NCI-H1417 (cell line): ENCODE data around the gene FIP1L1.
"Not testable (repeated sequence)": the region's sequence is repeated elsewhere in the genome, so short reads cannot be mapped to it uniquely, and the experiment has no call there.

Source experiments
- DNase-seq, 3 experiments: peaks; one replicate each; lab custom pipeline; 2025; lab: John Stamatoyannopoulos, UW

Gene FIP1L1, protein sequence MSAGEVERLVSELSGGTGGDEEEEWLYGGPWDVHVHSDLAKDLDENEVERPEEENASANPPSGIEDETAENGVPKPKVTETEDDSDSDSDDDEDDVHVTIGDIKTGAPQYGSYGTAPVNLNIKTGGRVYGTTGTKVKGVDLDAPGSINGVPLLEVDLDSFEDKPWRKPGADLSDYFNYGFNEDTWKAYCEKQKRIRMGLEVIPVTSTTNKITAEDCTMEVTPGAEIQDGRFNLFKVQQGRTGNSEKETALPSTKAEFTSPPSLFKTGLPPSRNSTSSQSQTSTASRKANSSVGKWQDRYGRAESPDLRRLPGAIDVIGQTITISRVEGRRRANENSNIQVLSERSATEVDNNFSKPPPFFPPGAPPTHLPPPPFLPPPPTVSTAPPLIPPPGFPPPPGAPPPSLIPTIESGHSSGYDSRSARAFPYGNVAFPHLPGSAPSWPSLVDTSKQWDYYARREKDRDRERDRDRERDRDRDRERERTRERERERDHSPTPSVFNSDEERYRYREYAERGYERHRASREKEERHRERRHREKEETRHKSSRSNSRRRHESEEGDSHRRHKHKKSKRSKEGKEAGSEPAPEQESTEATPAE

DNA sequence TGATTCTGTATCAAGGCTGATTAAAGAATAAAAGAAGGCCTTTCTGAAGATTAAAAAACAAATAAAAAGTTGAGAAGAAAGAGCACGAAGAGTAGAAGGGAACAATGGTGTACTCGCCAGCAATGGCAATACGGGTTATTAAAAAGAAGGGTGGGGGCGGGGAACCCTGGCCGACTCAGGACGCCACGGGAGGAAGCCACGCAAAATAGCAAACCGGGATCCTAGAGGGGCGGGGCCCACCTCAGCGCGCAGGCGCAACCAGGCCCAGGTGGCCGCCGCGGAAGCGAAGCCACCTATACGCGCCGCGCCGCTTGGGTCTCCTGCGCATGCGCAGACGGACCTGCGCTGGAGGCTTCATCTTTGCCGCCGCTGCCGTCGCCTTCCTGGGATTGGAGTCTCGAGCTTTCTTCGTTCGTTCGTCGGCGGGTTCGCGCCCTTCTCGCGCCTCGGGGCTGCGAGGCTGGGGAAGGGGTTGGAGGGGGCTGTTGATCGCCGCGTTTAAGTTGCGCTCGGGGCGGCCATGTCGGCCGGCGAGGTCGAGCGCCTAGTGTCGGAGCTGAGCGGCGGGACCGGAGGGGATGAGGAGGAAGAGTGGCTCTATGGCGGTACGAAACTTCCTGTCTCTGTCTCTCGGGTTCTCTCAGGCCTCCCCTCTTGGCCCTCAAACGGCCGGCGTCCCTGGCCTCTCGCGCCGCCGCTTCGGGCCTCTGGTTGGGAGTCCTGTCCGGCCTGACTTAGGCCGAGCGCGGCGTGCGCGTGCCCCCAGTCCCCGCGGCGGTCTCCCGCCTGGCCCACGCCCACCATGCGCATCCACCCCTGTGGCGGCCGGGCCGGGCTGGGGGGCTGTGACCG is at the start of gene FIP1L1:
FIP1L1 (plus strand) TSS at position 323 of the 852 bp plus-strand sequence; CDS start at position 521, 198 bp downstream.
- peak; percentile 95 to 98 (median 97) for DNase-seq

DNA sequence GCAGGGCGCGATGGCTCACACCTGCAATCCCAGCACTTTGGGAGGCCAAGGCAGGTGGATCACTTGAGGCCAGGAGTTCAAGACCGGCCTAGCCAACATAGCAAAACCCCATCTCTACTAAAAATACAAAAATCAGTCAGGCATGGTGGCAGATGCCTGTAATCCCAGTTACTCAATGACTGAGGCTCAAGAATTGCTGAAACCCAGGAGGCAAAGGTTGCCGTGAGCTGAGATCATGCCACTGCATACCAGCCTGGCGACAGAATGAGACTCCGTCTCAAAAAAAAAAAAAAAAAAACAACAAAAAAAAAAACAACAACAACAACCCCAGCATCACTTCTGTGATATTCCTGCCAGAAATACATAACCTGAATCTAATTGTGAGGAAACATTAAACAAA is 42.5 kb upstream of the FIP1L1 start:
- DNase-seq, result not testable (repeated sequence)

DNA sequence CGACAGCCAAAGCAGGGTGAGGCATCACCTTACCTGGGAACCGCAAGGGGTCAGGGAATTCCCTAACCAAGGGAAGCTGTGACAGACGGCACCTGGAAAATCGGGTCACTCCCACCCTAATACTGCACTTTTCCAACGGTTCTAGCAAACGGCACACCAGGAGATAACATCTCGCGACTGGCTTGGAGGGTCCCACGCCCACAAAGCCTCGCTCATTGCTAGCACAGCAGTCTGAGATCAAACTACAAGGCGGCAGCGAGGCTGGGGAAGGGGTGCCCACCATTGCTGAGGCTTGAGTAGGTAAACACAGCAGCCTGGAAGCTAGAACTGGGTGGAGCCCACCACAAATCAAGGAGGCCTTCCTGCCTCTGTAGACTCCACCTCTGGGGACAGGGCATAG is 37.3 kb upstream of the FIP1L1 start:
- DNase-seq, result not testable (repeated sequence)

DNA sequence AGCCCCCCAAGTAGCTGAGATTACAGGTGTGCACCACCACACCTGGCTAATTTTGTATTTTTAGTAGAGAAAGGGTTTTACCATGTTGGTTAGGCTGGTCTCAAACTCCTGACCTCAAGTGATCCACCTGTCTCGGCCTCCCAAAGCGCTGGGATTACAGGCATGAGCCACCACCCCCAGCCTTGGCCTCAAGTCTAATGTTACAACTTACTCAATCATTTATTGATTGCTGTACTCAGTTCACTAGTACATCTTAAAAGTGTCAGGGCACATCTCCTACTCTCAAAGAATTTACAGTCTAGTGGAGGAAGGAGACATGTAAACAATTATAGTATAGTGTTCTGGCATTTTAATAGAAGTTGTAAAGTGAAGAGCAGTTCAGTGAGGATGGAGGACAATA is 31.0 kb upstream of the FIP1L1 start:
- DNase-seq, result not testable (repeated sequence)

DNA sequence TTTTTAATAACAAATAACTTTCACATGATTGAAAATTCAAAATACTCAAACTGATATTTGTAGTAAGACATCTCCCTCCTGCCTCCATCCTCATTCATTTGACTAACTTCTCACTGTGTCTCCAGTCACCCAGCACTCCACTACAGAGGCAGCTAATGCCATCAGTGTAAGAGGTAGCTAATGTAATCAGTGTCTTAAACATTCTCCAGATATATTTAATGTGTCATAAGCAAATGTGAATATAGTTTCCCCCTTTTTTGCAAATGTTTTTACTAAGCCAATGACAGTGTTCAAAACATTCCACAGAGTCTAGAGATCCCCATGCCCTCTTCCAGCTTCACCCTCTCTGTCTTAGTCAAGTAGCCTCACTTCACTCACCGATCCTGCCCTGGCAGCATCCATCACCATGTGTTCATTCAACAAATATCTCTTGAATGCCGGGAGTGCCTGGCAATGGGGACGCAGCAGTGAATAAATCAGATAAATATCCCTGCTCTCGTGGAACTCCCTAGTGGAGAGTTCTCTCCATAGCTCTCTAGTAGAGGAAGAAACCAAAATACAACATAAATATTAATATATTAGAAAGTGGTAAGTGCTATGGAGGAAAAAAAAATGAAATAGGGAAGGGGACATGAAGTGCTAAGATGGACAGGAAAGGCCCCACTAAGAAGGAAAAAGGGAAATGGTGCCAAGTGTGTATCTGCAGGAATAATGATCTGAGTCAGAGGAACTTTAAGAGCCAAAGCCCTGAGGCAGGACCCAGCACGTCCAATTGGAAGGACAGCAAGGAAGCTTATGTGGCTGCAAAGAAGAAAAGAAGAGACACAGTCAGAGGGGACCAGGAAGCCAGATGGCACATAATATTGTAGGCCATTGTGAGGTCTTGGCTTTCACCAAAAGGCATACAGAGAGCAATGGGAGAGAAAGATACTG is 30.3 kb upstream of the FIP1L1 start:
- DNase-seq, result no peak

DNA sequence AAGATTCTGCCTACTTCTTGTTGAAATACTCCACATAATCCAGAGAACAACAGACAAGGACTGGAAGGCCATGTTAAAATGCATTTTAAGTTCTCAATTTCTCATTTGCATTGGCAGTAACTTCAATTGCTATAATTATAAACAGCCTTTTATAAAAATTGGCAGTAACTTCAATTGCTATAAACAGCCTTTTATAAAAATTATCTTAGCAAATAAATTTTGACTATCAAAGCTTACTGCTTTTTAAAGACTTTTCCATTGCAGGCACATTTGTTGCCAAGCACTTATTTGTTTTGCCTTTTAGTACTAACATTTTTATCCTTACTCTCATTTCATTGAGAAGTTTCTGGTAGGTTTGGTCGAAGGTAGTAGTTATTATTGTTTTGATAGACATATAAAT is 29.4 kb upstream of the FIP1L1 start:
- DNase-seq, result no peak

DNA sequence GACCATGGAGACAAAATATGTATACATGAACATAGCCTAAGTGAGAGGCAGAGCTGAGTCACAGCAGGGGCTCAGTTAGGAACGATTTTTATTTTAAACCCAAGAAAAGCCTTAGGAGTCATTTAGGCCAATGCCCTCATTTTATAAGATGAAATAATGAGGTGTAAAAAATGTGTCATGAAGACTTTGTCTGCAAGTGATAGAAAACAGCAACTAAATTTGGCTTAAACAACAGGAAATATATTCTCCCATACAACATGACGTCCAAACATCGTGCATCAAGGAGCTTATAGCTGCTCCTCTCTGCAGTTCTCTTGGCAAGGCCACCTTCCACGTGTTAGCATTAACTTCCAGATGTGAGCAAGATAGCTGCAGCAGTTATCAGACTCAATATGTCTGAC is 28.4 kb upstream of the FIP1L1 start:
- no peak for DNase-seq

DNA sequence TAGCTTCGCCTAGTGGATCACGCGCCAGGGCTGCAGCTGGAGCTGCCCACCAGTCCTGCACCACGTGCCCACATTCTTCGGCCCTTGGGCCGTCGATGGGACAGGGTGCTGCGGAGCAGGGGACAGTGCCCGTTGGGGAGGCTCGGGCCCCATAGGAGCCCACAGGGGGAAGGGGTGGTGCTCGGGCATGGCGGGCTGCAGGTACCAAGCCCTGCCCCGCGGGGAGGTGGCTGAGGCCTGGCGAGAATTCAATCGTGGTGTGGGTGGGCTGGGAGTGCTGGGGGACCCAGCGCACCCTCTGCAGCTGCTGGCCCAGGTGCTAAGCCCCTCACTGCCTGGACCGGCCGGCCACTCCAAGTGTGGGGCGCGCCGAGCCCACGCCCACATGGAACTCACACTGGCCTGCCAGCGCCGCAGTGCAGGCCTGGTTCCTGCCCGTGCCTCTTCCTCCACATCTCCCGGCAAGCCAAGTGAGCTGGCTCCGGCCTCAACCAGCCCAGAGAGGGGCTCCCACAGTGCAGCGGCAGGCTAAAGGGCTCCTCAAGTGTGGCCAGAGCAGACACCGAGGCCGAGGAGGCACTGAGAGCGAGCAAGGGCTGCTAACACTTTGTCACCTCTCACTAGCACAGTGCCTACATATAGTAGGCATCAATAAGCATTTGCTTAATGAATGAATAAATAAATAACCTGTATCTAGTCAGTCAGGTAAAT is 23.3 kb upstream of the FIP1L1 start:
- DNase-seq, result no peak

DNA sequence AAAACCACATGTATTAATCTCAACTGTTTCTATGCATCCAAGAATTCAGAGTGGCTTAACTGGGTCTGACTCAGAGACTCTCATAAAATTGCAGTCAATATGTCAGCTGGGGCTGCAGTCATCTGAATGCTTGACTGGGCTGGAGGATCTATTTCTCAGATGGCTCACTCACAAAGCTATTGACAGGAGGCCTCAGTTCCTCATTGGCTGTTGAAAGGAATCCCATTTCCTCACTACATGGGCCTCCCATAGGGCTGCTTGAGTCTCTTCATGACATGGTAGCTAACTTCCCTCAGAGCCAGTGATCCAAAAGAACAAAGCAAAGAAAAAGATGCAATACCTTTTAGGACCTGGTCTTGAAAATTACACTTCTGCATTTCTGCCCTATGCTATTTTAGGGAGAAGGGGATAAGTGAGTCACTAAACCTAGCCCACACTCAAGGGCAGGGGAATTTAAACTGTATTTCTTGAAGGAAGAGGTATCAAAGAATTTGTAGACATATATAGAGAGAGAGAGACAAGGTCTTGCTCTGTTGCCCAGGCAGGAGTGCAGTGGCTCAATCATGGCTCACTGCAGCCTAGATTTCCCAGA is 21.4 kb upstream of the FIP1L1 start:
- no peak for DNase-seq

DNA sequence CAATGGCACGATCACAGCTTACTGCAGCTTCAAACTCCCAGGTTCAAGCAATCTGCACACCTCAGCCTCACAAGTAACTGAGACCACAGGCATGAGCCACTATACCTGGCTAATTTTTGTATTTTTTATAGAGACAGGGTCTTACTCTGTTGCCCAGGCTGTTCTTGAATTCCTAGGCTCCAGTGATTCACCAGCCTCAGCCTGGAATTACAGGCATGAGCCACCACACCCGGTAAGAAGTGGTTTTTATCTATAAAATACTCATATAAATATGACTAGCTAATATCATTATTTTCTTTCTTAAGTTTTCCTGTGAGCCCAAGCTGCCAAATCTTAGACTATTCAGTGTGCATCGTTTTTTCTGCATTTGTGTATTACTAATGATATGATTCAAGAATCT is 16.0 kb upstream of the FIP1L1 start:
- DNase-seq, result no peak

DNA sequence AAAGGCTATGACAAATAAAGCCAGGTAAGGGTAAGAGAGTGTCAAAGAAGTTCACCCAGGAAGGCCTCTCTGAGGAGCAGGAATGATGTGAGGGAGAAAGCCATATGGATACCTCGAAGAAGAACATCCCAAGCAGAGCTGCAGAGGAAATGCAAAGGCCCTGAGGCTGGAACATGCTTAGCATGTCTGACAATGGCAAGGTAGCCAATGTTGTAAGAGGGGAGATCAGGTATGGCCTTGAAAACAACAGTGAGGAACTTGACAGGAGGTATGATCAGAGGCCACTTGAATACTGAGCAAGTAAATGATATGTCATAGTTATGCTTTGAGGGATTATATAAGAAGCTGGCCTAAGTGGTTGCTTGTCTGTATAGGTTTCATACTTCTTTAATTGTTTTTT is 15.3 kb upstream of the FIP1L1 start:
- DNase-seq, result no peak

DNA sequence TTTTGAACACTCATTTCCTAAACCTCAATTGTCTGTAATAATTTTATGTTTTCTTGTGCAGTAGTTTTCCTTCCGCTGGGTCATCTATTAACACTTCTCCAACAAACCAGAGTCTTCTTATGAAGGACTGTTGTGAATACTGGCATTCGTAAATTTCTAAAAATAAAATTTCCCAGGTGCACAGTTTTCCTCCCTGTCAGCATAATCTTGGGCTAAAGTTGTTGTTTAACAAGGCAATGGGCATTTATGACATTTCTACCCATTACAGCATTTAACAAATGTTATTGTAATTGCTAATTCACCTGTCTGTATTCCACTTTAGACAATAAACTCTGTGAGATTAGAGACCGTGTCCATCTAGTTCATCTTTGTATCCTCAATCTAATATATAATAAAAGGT is 12.8 kb upstream of the FIP1L1 start:
- no peak for DNase-seq

DNA sequence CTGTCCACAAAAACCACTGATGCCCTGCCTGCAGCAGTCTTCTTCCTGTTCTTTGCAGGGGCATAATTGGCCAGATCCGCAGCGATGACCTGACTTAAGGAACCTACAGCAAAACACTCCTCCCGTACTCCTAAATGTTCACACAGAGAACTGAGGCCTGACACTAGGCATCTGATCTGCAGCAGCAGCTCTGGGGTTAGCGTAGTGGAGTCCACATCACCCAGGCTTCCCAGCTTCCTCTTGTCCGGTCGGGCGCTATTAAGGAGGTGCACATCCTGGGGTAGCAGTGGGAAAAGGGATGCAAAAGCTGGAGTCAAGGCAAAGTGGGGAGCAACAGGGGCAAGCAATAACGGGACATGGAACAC is 12.3 kb upstream of the FIP1L1 start:
- peak in 2 of 3 experiments; percentile 12 to 51 for DNase-seq

DNA sequence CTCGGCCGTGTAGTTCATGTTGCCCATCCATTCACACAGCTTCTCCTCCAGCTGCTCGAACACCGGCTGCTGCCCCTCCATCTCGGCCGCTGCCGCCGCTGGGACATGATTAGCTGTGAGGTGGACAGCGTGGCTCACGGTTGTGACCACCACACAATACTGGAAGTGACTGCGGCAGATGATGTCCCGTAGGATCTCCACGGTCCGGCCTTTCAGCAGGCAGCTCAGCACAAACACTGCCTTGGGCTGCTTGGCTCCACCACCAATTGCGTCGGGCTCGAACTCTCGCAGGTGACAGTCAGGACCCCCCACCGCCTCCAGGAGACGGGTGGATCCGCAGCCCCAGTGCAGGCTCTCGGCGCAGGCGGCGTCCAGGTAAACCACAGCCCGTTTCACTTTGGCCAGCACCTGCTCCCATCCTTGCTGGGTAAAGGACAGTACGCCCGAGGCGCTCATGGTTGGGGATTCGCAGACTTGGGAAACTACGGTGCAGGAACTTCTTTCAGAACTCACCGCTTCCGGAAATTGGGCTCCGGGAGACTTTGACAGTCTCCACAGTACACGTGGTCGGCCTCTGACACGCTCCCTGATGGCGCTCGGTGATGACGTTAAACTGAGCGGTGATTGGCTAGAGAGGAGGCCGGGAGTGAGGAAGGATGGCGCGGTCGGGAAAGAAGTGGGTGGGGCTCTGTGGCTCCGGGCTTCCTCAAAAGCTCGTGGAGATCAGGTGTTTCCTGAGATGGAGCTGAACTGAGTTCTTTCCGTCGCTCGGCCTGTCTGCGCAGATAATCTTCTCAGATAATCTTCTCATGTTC is 11.7 kb upstream of the FIP1L1 start, which contains the start of gene SCFD2:
SCFD2 (minus strand) TSS at position 576 of the 815 bp plus-strand sequence.
- peak; percentile 96 to 99 (median 98) for DNase-seq

DNA sequence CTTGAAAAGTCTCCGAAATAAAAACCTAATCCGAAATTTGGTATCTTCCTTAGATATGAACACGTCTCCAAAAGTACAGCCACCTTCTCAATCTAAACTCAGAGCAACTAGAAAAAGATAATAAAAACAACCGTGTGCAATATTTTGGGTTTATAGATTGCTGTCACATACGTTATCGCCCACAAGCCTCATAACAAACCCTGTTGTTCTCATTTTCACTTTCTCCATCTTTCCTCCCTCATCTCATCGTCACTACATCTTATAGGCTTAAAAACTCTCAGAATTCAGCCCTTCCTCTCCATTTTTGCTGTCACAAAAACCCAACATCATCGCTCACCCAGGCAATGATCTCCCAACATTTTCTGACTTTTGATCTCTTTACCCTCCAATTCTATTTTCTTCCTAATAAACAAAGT is 11.1 kb upstream of the FIP1L1 start:
- no peak for DNase-seq

DNA sequence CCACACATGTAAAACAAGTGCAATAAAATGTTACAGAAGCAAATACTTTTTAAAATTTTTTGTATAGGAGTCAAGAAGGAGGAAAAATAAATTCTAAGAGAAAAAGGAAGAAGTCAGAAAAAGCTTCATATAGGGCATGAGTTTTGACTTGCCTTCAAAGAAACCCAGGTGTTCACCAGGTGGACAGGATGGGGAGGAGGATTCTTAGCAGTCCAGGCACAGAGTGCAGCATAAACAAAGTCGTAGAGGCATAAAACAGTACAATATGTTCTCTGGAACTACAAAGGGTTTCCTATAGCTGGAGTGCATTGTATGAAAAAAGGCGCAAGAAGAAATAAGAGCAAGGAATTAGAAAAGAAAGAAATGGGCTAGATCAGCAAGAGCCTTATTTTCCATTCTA is 9.7 kb upstream of the FIP1L1 start:
- DNase-seq, result no peak

DNA sequence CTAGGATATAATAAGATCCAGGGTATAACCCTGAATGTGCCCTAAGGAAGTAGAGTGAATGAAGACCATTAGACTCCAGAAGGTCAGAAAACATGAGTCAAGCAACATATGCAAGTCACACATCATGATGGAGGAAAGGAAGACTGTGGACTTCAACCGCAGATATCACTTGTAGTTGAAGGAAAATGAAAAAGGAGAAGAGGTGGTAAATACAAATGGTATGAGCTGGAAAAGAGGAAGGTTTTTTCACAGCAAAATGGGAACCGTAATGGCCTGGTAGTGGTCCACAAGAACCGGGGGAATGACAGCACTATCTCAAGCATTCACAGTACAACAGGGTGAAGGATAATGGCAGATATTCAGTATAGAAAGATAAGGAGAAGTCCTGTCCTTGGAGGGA is 6.4 kb upstream of the FIP1L1 start:
- no peak for DNase-seq

DNA sequence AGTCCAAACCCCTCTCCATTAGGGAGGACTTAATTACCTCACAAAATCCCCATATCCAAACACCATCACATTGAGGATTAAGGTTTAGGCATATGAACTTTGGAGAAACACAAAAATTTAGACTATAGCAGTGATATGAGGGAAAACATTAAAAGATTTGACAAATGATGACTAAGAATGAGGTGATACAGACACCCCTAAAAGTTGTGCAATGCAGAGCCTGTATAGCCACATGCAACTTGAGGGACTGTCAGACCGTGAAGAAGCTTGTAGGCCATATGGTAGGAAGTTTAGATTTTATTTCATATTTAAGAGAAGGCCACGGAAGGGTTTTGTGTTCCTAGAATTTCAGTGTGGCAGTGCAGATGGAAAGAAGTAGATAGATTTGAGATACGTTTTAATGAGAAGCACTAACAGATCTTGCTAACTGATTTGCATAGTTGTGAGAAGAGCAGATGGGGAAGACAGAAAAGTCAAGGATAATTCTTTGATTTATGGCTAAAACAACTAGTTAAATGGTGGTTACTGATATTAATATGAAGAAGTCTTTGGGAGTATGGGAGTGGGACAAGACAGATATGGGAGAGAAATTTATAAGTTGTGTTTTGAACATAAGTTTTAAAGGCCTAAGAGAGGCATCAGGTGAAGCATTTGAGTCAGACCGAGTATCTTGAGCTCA is 5.5 kb upstream of the FIP1L1 start:
- DNase-seq, result no peak

DNA sequence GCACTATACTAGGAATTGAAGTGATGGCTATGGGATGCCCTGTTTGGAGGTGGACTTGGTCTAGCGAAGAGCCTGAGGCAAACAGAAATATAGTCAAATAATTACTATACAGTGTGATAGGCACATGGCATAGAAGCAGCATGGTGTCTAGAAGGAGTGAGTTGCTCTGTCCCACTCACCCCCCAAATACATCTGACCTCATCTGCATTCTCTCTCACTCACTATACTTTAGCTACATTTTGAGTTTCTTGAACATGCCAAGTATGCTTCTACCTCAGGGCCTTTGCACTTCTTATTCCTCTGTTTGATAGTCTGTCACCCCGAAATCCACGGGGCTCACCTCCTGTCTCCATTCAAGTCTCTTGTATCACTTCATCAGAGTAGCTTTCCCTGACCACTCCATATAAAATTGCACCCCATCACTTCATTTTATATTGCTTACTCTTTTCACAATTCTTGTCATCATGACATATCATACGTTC is 2.6 kb upstream of the FIP1L1 start:
- no peak for DNase-seq
